ENCODE results near the gene SLC2A11. TPM values are rescaled to one million over a fixed set of nuclear protein-coding genes. Genes with fewer than 3 reads are reported as not detected.
A peak's percentile ranks its signal among the peaks of the same experiment; 100 is the strongest.

The SLC2A11 gene
- total RNA-seq, 4 donors from 2014 or later, result 3.2 to 12.5 (median 8.7) TPM

DNA sequence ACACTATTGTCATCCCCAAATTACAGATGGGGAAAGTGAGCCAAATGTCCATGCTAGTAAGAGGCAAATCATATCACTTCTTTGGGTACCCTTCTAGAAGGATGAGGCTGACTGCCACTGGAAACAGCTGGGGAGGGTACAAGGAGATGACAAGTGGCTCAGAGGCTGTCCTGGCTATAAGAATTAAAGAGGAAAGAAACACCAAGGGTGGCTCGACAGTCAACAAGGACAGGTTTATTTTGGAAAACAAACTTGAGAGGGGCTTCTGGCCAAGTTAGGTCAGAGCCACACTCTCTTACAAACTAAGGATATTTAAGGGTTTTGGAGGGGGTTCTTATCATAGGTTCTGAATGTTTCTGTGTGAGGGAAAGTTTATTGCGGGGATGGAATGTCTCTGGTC, 34.5 kb downstream of the SLC2A11 start:
- WGBS, result 93% methylated on average over 2 of the region's 2 CpGs
- no peaks in the 10 kb centered on the region for H3K27me3 ChIP-seq
- DNase-seq (ENCODE audit: low spot score in 2 of 2), result no peak
- H3K4me1 ChIP-seq, result peaks cover 45% of the 10 kb centered on the region
- peaks cover 16% of the 10 kb centered on the region for H3K36me3 ChIP-seq
- no peak for TF ChIP-seq POLR2AphosphoS5 (IDR thresholded peaks at IDR 0.05)
- no peak for TF ChIP-seq EP300 (IDR thresholded peaks at IDR 0.05)
- TF ChIP-seq, protein P1, sequence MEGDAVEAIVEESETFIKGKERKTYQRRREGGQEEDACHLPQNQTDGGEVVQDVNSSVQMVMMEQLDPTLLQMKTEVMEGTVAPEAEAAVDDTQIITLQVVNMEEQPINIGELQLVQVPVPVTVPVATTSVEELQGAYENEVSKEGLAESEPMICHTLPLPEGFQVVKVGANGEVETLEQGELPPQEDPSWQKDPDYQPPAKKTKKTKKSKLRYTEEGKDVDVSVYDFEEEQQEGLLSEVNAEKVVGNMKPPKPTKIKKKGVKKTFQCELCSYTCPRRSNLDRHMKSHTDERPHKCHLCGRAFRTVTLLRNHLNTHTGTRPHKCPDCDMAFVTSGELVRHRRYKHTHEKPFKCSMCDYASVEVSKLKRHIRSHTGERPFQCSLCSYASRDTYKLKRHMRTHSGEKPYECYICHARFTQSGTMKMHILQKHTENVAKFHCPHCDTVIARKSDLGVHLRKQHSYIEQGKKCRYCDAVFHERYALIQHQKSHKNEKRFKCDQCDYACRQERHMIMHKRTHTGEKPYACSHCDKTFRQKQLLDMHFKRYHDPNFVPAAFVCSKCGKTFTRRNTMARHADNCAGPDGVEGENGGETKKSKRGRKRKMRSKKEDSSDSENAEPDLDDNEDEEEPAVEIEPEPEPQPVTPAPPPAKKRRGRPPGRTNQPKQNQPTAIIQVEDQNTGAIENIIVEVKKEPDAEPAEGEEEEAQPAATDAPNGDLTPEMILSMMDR (IDR thresholded peaks at IDR 0.05), result no peak
- TF ChIP-seq POLR2A (IDR thresholded peaks at IDR 0.05), result no peak
- no peak overlapping the region for H3K4me3 ChIP-seq
- no peaks in the 10 kb centered on the region for H3K9me3 ChIP-seq
- no peak overlapping the region for H3K27ac ChIP-seq

DNA sequence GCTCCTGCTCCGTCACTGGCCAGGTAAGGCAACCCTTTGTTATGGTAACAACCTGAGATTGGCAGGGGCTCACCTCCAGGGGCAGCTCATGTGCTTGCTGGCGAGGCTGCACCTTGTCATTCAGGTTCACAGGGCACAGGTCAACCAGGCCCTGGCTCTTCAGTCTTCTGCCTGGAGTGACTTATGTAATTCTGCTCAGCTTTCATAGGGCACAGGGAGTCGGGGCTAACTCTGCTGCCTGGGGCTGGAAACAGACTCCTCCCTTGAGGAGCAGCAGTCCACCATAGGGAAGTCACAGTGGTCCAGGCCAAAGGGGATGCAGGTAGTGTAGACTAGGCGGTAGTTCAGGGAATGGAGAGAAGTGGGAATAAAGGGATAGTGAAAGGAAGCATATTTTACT, 35.0 kb downstream of the SLC2A11 start:
- Histone ChIP-seq H3K27ac (no peak overlapping the region), H3K4me1 (peaks cover 45% of the 10 kb centered on the region), H3K4me3 (no peak overlapping the region), H3K27me3 (no peaks in the 10 kb centered on the region), H3K9me3 (no peaks in the 10 kb centered on the region), H3K36me3 (peaks cover 21% of the 10 kb centered on the region)
- no peak for TF ChIP-seq EP300 (IDR thresholded peaks at IDR 0.05)
- no peak for TF ChIP-seq POLR2A (IDR thresholded peaks at IDR 0.05)
- no peak for TF ChIP-seq POLR2AphosphoS5 (IDR thresholded peaks at IDR 0.05)
- TF ChIP-seq, protein P1 (IDR thresholded peaks at IDR 0.05), result no peak
- WGBS, result 71% methylated on average over 4 of the region's 4 CpGs
- DNase-seq (ENCODE audit: low spot score in 2 of 2), result no peak

DNA sequence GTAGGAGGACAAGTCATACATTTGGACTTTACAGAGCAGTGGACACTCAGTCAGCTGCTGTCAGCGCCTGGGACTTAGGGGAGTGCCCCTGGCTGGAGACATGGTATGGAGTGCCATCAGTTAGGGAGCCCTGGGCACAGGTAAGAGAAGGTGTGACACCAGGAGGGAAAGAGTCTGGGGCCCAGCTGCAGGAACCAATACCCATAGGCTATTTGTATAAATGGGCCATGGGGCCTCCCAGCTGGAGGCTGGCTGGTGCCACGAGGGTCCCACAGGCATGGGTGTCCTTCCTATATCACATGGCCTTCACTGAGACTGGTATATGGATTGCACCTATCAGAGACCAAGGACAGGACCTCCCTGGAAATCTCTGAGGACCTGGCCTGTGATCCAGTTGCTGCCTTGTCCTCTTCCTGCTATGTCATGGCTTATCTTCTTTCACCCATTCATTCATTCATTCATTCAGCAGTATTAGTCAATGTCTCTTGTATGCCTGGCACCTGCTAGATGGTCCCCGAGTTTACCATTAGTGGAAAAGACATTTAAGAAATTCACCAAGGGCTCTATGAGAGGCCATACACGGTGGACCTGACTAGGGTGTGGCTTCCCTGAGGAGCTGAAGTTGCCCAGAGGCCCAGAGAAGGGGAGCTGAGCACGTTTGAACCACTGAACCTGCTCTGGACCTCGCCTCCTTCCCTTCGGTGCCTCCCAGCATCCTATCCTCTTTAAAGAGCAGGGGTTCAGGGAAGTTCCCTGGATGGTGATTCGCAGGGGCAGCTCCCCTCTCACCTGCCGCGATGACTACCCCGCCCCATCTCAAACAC, 35.7 kb downstream of the SLC2A11 start:
- H3K4me1 ChIP-seq, result peaks cover 42% of the 10 kb centered on the region
- TF ChIP-seq POLR2AphosphoS5 (IDR thresholded peaks at IDR 0.05), result no peak
- H3K27me3 ChIP-seq, result no peaks in the 10 kb centered on the region
- H3K9me3 ChIP-seq, result no peaks in the 10 kb centered on the region
- peaks cover 23% of the 10 kb centered on the region for H3K36me3 ChIP-seq
- H3K4me3 ChIP-seq, result peak overlapping the region; percentile 59
- DNase-seq (ENCODE audit: low spot score in 2 of 2), result no peak
- H3K27ac ChIP-seq, result peak overlapping the region; percentile 95
- WGBS, result 60% methylated on average over 4 of the region's 11 CpGs

DNA sequence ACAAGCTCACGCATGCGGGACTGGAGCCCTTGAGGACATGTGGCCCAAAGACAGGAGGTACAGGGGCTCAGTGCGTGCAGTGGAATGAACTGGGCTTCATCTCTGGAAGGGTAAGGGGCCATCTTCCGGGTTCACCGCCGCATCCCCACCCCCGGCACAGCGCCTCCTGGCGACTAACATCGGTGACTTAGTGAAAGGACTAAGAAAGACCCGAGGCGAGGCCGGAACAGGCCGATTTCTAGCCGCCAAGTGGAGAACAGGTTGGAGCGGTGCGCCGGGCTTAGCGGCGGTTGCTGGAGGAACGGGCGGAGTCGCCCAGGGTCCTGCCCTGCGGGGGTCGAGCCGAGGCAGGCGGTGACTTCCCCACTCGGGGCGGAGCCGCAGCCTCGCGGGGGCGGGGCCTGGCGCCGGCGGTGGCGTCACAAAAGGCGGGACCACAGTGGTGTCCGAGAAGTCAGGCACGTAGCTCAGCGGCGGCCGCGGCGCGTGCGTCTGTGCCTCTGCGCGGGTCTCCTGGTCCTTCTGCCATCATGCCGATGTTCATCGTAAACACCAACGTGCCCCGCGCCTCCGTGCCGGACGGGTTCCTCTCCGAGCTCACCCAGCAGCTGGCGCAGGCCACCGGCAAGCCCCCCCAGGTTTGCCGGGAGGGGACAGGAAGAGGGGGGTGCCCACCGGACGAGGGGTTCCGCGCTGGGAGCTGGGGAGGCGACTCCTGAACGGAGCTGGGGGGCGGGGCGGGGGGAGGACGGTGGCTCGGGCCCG, 36.5 kb downstream of the SLC2A11 start, which contains the start of gene MIF:
TSS of gene MIF (plus strand) at position 439 of the 765 bp plus-strand sequence. CDS start at position 531, 92 bp downstream.
- peaks cover 35% of the 10 kb centered on the region for H3K4me1 ChIP-seq
- no peaks in the 10 kb centered on the region for H3K9me3 ChIP-seq
- peak within 1 kb of the TSS; percentile 59 for H3K4me3 ChIP-seq
- TF ChIP-seq, protein P1 (IDR thresholded peaks at IDR 0.05), result peak; percentile 27 to 77
- TF ChIP-seq POLR2AphosphoS5 (IDR thresholded peaks at IDR 0.05) (peak; percentile 12 to 78 (median 61)), POLR2A (IDR thresholded peaks at IDR 0.05) (peak; percentile 89 to 92), EP300 (IDR thresholded peaks at IDR 0.05) (no peak)
- H3K27me3 ChIP-seq, result no peaks in the 10 kb centered on the region
- peaks cover 23% of the 10 kb centered on the region for H3K36me3 ChIP-seq
- H3K27ac ChIP-seq, result peak within 1 kb of the TSS; percentile 95
- peak; percentile 96 to 97 for DNase-seq (ENCODE audit: low spot score in 2 of 2)
- WGBS, result 0% methylated on average over 4 of the region's 72 CpGs

DNA sequence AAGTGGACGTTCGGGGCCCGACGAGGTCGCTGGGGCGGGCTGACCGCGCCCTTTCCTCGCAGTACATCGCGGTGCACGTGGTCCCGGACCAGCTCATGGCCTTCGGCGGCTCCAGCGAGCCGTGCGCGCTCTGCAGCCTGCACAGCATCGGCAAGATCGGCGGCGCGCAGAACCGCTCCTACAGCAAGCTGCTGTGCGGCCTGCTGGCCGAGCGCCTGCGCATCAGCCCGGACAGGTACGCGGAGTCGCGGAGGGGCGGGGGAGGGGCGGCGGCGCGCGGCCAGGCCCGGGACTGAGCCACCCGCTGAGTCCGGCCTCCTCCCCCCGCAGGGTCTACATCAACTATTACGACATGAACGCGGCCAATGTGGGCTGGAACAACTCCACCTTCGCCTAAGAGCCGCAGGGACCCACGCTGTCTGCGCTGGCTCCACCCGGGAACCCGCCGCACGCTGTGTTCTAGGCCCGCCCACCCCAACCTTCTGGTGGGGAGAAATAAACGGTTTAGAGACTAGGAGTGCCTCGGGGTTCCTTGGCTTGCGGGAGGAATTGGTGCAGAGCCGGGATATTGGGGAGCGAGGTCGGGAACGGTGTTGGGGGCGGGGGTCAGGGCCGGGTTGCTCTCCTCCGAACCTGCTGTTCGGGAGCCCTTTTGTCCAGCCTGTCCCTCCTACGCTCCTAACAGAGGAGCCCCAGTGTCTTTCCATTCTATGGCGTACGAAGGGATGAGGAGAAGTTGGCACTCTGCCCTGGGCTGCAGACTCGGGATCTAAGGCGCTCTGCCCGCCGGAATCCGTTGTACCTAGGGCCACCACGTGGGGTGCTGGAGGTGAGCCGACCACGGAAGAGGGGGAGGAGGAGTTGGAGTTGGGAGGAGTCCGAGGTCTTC, 37.3 kb downstream of the SLC2A11 start:
- TF ChIP-seq POLR2AphosphoS5 (IDR thresholded peaks at IDR 0.05) (no peak), POLR2A (IDR thresholded peaks at IDR 0.05) (no peak), EP300 (IDR thresholded peaks at IDR 0.05) (no peak)
- TF ChIP-seq, protein P1 (IDR thresholded peaks at IDR 0.05), result no peak
- H3K27ac ChIP-seq, result peak overlapping the region; percentile 95

More for the DNA sequence above, 37.3 kb downstream of the SLC2A11 start:
- Histone ChIP-seq H3K4me1 (peaks cover 27% of the 10 kb centered on the region), H3K9me3 (no peaks in the 10 kb centered on the region), H3K27me3 (no peaks in the 10 kb centered on the region), H3K4me3 (peak overlapping the region; percentile 59), H3K36me3 (peaks cover 23% of the 10 kb centered on the region)
- DNase-seq (ENCODE audit: low spot score in 2 of 2), result peak; percentile 83 to 86
- WGBS, result 5% methylated on average over 36 of the region's 79 CpGs

Data from suprapubic skin (tissue), 4 donors.